IMR-90 (cell line): Measurements from ENCODE around the gene PDLIM4.

Experiments used
- CTCF ChIP-seq: conservative IDR thresholded peaks from 2 replicates; pipeline ENCODE4 v1.5.1; 2012; ENCODE audit warnings: mild to moderate bottlenecking, low read depth, low read length, improper control_type of control experiment
- MAZ ChIP-seq: IDR thresholded peaks from 2 replicates; pipeline ENCODE4 v1.6.1; 2012; ENCODE audit warnings: low read depth, mild to moderate bottlenecking, low read length, improper control_type of control experiment, moderate library complexity, borderline replicate concordance
- MXI1 ChIP-seq: IDR thresholded peaks from 2 replicates; pipeline ENCODE4 v1.6.1; 2012; ENCODE audit warnings: low read depth, mild to moderate bottlenecking, low read length, moderate library complexity, borderline replicate concordance
- POLR2A ChIP-seq: IDR thresholded peaks from 2 replicates; pipeline ENCODE4 v1.6.1; 2012; ENCODE audit warnings: mild to moderate bottlenecking, low read depth, low read length
- RAD21 ChIP-seq: IDR thresholded peaks from 2 replicates; pipeline ENCODE4 v1.6.1; 2012; ENCODE audit warnings: low read length, improper control_type of control experiment
- RFX5 ChIP-seq: IDR thresholded peaks from 2 replicates; pipeline ENCODE4 v1.8.0; 2012; ENCODE audit warnings: low read depth, mild to moderate bottlenecking, low read length, moderate library complexity

GRCh38 chr5:132283423-132284043 is 26.0 kb downstream of the PDLIM4 start:
- TF ChIP-seq CTCF (peak; percentile 63), RAD21 (peak; percentile 56), MXI1 (no peak), POLR2A (no peak), MAZ (no peak), RFX5 (no peak)
